Measurements from ENCODE around the gene ALPL.
"Not testable (repeated sequence)": the region's sequence is repeated elsewhere in the genome, so short reads cannot be mapped to it uniquely, and the experiment has no call there.

DNA sequence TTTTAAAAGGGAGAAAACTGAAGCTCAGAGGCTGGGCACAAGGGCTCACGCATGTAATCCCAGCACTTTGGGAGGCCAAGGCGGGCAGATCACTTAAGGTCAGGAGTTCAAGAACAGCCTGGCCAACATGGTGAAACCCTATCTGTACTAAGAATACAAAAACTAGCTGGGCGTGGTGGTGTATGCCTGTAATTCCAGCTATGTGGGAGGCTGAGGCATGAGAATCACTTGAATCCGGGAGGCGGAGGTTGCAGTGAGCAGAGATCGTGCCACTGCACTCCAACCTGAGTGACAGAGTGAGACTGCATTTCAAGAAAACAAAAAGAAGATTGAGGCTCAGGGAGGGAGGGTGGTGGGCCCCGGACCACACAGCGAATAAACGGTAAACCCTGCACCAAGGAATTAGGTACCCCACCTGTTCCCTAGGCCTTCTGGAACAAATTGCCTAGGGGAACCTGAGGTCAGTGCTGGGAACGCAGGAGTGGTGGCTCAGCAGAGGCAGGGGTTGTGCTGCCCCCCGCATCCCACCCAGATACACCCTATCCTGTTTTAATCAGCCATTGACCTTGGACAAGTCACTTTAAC is 10.4 kb downstream of the ALPL start:
- TF ChIP-seq, protein P1, sequence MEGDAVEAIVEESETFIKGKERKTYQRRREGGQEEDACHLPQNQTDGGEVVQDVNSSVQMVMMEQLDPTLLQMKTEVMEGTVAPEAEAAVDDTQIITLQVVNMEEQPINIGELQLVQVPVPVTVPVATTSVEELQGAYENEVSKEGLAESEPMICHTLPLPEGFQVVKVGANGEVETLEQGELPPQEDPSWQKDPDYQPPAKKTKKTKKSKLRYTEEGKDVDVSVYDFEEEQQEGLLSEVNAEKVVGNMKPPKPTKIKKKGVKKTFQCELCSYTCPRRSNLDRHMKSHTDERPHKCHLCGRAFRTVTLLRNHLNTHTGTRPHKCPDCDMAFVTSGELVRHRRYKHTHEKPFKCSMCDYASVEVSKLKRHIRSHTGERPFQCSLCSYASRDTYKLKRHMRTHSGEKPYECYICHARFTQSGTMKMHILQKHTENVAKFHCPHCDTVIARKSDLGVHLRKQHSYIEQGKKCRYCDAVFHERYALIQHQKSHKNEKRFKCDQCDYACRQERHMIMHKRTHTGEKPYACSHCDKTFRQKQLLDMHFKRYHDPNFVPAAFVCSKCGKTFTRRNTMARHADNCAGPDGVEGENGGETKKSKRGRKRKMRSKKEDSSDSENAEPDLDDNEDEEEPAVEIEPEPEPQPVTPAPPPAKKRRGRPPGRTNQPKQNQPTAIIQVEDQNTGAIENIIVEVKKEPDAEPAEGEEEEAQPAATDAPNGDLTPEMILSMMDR (IDR thresholded peaks at IDR 0.05; ENCODE audit: low read depth, low read length, missing input control), result not testable (repeated sequence)
- TF ChIP-seq TAF1 (conservative IDR thresholded peaks at IDR 0.05); RAD21 (IDR thresholded peaks at IDR 0.05); JUND (IDR thresholded peaks at IDR 0.05); SP1 (IDR thresholded peaks at IDR 0.05); REST (IDR thresholded peaks at IDR 0.05): not testable (repeated sequence)
- TF ChIP-seq, protein P2, sequence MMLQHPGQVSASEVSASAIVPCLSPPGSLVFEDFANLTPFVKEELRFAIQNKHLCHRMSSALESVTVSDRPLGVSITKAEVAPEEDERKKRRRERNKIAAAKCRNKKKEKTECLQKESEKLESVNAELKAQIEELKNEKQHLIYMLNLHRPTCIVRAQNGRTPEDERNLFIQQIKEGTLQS (IDR thresholded peaks at IDR 0.05), result not testable (repeated sequence)

Data from liver (tissue), 3 donors.